A549 (cell line): ENCODE results near the gene SLC1A3.

Experiments
- CBX8 ChIP-seq: fragments of 200-600 bp; sonication (generic); IDR thresholded peaks from 2 replicates; pipeline ENCODE4 v1.6.1; 2016
- CTCF ChIP-seq: fragments of >200 bp; sonication (Bioruptor Twin); formaldehyde crosslinking; IDR thresholded peaks from 3 replicates; pipeline ENCODE4 v1.5.1; 2016
- ELK1 ChIP-seq: fragments of 150-350 bp; IDR thresholded peaks from 2 replicates; pipeline ENCODE4 v1.6.1; 2014; ENCODE audit warnings: low read depth, mild to moderate bottlenecking, low read length
- EP300 ChIP-seq, 2 experiments: fragments of >200 bp; sonication (Bioruptor Twin); formaldehyde crosslinking; IDR thresholded peaks; 2 replicates in 1 of 2; 3 replicates in 1 of 2; pipeline ENCODE4 v1.6.1; 2016 to 2017
- MAX ChIP-seq: IDR thresholded peaks from 2 replicates; pipeline ENCODE4 v1.6.1; 2012
- POLR2A ChIP-seq: IDR thresholded peaks from 2 replicates; pipeline ENCODE4 v1.6.1; 2012; ENCODE audit warnings: mild to moderate bottlenecking, low read length
- RAD21 ChIP-seq, 2 experiments: fragments of >200 bp in 1 of 2; sonication (Bioruptor Twin) in 1 of 2; formaldehyde crosslinking in 1 of 2; IDR thresholded peaks in 1 of 2; conservative IDR thresholded peaks in 1 of 2; 2 replicates in 1 of 2; 3 replicates in 1 of 2; pipeline ENCODE4 v1.6.1; 2012 to 2018; ENCODE audit warnings: inconsistent platforms in 1 of 2
- REST ChIP-seq: fragments of 200-600 bp; sonication (generic); IDR thresholded peaks from 2 replicates; pipeline ENCODE4 v1.6.1; 2016; ENCODE audit warnings: antibody characterized with exemption, mild to moderate bottlenecking, moderate library complexity
- RFX5 ChIP-seq: fragments of 450-650 bp; IDR thresholded peaks from 2 replicates; pipeline ENCODE4 v1.7.1; 2014; ENCODE audit warnings: antibody characterized with exemption, mild to moderate bottlenecking, moderate library complexity
- RNF2 ChIP-seq: fragments of 200-600 bp; sonication (generic); IDR thresholded peaks from 2 replicates; pipeline ENCODE4 v1.6.1; 2016; ENCODE audit warnings: low read depth, mild to moderate bottlenecking, antibody characterized with exemption, moderate library complexity, borderline replicate concordance
- ZC3H11A ChIP-seq: fragments of 450-650 bp; IDR thresholded peaks from 2 replicates; pipeline ENCODE4 v1.6.1; 2014; ENCODE audit warnings: antibody characterized with exemption, mild to moderate bottlenecking

GRCh38 chr5:36561601-36562000 lies 44.8 kb upstream of the SLC1A3 start:
- TF ChIP-seq CTCF, result no peak
- TF ChIP-seq RFX5, result no peak
- TF ChIP-seq RNF2, result no peak
- no peak for TF ChIP-seq REST
- no peak for TF ChIP-seq ELK1
- no peak for TF ChIP-seq MAX
- TF ChIP-seq RAD21 (conservative IDR thresholded peaks at IDR 0.05 in 1 of 2, IDR thresholded peaks at IDR 0.05 in 1 of 2), result no peak
- TF ChIP-seq CBX8, result no peak
- TF ChIP-seq POLR2A, result no peak
- TF ChIP-seq EP300 (IDR thresholded peaks at IDR 0.05), result no peak
- TF ChIP-seq ZC3H11A, result no peak
